NOMO-1 treated with dmso at 0.1 percent for 144 hours (cell line): Measurements from ENCODE around the gene LRGUK.
"Not testable (repeated sequence)": the region's sequence is repeated elsewhere in the genome, so short reads cannot be mapped to it uniquely, and the experiment has no call there.

ENCODE experiments used
- DNase-seq: peaks from one replicate; lab custom pipeline; 2025; ENCODE audit not compliant: unreplicated experiment; lab: John Stamatoyannopoulos, UW

Gene LRGUK

DNA sequence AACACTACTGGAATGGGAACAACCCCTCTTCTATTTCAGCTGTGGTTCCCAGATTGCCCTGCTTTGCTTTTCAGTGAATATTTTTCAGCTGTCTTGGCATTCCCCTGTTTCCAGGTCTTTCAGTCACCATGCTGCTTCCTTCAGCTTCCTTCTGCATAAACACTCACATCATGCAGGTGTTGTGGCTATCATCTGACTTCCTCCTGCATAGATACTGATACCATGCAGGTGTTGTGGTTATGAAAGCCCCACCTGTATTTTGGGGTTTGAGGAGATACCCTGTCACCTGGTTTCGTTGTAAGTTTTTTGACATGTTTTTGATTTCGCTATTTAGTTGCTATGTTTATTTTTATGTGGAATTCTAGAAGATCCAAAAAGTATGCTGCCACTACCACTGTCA lies 118.1 kb downstream of the LRGUK start:
- DNase-seq: no peak

DNA sequence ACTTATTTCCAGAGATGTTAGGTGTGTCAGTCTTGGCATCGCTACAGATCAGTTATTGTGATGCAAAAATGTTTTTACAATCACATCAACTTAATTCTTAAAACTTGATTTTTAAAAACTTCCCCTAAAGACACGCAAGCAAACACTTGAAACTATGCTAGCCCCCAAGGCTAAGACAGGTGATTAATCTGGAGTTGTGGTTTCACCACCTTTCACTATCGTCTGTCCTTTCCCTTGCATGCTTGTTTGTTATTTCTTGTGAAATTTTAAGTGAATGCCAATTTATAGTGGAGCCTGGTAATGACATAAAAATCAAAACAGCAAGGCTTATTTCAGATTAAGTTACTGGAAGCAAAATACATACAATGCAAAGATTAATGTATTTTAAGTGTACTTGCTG lies 119.2 kb downstream of the LRGUK start:
- DNase-seq: no peak

DNA sequence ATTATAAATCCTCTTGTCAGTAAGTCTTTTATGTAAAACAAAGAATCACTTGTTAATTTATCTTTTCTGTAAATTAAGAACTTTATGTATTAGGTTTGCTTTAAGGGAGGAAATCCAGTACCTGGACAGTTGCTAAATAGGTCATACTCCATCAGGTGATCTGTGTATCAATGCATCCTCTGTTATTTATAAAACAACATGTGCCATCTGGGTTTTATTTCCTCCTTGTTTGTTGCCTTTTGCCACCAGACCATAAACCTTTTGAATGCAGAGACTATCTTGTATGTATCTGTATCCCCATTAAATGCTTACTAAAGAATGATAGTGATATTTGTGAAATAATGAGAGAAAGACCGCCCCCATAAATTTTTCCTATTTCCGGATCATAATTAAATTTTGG lies 119.6 kb downstream of the LRGUK start:
- no peak for DNase-seq

DNA sequence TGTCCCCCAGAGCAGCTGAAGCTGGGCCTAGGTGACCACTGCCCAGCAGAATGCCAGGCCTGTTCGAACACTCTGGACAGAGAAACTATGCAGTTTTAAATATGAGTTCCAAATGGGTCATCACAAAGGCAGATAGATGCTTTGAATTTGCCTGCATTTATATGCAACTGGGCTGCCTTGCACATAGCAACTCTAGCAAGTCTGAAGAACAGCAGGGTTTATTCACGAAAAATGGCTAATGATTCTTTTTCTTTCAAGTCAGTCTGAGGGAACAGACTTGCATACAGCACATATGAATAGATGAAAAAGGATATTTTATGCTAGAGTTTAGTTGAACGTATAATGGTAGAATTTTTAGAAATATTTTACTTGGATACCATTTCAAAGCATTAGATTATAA lies 121.1 kb downstream of the LRGUK start:
- no peak for DNase-seq

DNA sequence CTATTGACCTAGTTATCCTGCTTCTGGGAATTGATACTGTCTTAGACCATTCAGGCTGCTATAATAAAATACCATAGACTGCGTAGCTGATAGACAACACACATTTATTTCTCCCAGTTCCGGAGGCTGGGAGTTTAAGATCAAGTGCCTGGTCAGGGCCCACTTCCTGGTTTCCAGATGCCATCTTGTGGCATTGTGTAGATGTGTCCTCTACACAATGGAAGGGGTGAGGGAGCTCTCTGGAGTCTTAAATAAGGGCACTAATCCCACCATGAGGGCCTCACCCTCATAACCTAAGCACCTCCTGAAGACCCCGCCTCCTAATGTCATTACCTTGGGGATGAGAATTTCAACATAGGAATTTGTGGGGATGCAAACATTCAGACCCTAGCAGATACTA lies 127.2 kb downstream of the LRGUK start:
- no peak for DNase-seq

DNA sequence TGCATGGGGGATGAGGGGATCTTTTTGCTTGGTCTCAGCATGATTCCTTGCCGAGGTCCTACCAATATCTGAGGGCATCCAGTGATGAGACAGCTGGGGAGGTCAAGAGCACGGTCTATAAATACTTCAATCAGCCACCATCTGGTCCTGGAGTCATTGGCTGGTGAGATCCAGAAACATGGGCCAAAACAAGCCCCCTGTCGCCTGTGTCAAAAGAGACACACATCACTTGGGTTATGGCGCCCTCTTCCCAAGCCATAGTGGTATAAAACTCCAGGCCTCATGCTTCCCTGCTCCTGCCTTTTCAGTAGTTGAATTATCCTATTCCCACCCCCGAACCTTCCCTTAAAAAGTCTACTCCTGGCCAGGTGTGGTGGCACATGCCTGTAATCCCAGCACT lies 128.7 kb downstream of the LRGUK start:
- DNase-seq: no peak

DNA sequence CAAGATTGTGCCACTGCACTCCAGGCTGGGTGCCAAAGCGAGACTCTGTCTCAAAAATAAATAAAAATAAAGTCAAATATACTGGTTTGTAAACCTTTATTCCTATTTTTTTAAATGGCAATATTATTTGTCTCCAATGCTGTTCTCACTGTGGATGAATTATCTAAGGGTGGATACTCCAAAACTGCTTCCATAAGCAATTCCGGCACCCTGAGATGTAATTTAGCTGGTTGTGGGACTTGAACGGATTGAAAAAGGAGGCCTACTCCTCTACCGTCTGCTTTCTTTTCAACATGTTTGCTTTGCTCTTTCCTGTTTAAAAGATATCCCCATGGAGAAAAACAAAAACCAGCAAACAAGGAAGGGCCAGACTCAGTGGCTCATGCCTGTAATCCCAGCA lies 135.2 kb downstream of the LRGUK start:
- DNase-seq: no peak

DNA sequence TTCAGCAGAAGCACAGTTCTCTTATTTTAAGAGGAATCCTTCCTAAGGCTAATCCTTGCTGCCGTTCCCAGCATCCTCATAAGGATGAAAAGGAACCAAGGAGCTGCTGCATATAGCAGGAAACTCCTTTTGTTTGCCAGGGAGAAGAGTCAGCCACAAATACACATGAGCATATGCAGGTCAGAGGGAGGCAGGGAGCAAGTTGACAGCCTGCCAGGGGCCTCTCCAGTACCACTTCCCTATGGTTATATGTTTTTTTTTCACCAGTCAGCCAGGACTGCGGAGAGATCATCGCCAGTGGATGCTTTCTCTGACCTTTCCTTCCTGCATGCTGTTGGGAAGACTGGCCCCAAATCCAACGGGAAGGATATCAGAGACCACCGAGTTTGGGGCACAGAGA lies 149.8 kb downstream of the LRGUK start:
- no peak for DNase-seq

DNA sequence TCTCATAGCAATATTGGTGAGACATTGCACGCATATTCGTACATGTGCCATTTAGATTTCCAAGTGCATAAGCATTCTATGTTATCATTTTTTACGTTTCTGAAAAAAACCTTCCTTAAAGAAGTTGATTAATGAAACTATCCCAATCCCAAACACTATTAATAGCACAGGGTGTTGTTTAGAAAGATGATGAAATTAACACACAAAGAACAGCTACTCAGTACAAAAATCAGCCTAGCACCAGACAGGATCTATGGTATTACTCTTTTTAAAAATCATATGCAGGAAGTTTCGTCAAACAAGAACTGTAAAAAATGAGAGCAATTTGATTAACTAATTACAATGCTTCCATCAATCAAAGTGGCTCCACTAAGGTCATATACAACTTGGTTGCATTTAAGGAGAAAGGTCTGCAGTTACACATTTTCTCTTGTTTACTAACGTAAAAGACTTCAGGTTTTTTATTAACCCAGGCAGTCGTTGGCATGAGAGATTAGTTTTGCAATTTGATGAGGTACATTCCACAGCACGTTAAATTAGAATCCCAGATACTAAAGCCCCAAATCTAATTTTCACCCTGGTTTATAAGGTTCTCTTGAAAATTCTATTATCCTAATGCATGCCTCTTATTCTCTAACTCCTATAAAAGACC lies 151.5 kb downstream of the LRGUK start:
- DNase-seq: no peak

DNA sequence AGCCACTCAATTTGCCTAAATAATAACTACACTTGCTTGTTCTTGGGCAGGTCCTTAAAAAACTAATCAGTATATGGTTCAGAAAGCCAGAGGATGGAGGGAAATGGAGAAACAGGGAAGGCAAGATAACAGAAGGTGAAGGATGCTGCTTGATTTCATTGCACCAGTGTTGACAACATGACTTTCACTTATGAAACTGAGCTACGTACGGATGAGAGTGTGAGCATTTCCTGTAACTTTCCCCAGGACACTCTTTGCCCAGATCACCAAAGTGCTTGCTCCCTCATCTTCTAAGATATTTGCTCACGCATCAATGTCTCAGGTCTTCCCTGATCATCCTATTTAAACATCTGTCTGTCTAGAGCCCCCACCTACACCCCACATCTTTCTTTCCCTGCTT lies 152.2 kb downstream of the LRGUK start:
- DNase-seq: no peak

DNA sequence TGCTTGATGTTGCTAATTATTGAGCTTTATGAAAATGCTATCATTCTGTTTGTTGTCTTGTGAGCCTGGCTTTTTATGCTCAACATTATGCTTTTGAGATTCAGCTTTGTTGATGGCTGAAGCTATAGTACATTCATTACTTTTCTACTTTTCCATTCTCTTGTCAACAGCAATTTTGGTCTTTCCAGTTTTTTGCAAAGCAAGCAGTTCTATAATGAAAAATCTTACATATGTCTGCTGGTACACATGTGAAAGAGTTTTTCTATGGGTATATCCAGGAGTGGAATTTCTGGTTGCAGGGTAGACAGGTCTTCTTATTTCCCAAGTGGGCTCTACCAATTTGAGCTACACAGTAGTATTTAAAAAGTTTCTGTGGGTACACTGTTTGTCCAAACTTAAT lies 152.8 kb downstream of the LRGUK start:
- no peak for DNase-seq

DNA sequence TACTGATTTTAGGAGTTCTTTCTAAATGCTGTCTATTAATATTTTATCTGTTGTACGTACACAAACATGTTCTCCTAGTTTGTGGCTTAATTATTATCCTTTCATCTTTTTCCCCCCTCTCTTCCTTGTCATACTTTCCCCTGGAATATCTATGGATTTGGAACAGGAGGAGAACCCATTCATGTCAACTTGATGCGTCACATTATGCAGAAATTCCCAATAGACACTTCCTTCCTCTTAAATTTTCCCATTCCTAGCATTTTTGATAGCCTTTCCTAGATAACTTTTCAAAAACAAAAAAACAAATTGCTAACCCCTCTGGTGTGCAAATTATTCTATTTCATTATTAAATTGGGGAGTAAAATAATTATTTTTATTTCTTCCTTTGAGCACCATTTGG lies 153.4 kb downstream of the LRGUK start:
- no peak for DNase-seq

DNA sequence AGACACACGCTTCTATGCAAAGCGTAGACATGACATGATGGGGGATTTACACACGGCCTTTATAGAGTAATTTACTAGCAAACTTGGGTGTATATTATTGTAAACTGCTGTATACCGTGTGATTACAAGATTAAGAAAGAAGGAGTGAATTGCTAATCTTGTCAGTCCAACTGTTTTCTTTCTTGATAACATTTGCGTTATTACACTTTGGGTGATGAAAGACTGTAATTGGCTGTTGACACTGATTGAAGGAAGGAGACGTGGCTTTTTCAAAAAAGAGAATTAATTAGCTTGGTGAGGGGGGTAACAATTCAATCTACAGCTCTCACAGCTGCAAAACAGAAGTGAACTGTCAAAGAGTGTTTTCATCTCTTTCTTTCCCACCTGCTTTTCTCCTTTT lies 156.9 kb downstream of the LRGUK start:
- DNase-seq: no peak

DNA sequence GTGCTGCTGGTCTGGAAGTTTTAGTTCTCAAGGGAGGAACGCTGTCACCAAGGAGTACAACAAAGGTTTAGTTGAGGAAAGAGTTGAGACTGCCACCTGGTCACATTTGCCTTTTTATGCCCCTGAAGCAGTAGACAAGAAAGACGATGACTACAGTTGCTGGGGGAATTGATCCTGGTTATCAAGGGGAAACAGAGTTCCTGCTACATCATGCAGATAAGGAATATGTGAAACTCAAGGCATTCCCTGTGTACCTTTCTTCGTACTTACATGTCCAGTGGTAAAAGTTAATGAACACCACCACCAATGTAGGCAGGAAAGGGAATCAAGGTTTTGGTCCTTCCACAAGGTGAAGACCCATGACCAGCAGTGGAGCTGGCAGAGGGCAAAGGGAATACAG lies 157.8 kb downstream of the LRGUK start:
- DNase-seq: no peak

DNA sequence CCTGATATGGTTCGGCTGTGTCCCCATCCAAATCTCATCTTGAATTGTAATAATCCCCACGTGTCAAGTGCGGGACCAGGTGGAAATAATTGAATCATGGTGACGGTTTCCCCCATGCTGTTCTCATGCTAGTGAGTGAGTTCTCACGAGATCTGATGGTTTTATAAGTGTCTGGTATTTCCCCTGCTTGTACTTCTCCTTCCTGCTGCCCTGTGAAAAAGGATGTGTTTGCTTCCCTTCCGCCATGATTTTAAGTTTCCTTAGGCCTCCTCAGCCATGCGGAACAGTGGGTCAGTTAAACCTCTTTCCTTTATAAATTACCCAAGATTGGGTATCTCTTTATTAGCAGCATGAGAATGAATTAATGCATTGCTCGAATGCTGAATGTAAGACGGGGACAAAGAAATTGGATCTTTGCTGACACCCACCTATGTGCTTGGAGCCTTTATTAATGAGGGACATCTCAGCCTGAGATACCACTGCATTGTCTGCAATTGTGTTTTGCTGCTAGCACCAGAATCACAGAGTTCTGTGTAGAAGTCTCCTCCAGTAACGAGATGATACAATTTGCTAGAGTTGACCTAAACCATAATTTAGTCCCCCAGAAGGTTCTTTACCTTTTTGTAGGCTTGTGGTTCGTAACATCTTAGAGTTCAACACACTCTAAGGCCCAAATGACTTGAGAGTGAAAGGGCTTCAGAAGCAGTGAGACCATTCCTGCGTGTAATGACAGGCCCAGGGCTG lies 160.9 kb downstream of the LRGUK start:
- no peak for DNase-seq

DNA sequence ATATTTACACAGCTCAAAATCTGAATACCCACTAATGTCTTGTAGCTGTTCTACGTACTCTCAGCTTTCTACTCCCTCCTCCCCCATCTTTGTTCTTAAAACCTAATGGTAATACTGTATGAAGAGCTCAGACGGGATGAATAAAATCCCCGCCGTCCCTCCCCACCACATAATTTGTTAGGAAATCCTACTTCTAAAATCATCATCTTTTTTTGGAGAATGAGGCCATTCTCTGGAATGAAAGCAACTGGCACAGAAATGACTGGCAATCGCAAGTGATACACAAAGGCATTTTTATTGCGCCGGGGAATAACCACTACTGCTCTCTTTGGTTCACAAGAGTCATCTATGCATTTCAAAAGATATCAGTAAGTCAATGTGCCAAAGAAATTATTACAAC lies 162.3 kb downstream of the LRGUK start:
- DNase-seq: no peak

DNA sequence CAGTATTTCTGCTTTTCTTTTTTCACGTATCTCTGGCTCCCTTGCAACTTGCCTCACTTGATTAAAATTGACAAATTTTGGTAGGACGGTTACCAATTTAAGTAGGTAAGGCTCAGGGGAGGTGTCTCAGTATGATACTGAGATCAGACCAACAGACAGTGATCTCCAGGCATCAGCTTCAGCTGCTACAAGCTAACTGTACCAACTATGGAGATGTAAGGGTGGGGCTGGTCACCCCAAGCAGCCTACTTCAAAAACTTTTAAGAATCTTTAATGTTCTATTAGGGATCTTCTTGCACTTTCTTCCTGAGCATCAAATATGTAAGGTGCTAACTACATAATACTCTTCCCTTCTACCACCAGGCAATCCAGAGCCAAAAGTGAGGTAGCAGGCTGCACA lies 162.7 kb downstream of the LRGUK start:
- DNase-seq: no peak

DNA sequence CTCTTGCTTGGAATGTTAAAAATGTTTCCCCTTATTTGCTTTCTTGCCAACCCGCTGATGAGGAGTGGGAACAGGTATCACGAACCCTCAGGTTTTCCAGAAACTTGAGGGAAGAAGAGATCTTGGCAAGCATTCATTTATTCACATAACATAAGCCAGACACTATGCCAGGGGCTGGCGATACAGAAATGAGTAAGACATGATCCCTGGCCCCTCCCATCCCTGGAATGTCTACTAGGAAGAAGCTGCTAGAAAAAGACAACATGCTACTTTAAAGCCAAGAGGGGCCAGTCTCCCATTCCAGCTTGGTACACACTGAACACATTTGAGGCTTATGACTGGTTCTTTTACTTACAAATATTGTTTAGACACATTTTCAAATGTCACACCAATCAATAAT lies 163.1 kb downstream of the LRGUK start:
- DNase-seq: no peak

DNA sequence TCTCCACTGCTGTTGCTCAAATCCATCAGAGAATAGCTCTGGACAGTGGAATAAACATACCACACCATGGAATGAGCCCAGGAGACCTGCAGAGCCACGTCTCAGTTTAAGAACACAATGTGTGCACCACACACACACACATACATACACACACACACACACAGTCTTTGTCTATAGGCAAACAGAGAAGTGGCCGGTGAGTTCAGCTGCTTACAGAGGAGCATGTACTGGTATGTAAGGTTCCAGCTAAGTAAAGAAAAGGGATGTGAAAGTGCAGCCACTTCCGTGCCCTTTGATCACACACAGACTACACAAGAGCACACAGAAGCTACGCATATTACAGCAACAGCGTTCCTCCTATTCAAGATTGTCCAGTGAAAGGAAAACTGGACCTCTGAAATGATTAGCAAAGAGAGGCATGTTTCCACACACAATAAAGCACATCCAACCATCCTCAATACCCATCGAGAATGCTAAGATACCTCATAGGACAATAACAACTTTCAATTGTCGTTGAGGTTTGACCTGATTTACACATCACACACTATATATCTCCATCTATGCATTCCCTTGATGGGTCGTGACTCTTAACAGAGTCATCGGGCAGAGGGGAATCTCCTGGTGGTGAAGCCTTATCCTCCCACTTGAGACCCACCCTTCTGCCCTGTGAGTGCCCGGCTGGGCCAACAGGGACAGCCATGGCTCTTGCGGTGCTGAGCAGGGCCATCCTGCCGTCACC lies 166.0 kb downstream of the LRGUK start:
- peak; percentile 58 for DNase-seq

DNA sequence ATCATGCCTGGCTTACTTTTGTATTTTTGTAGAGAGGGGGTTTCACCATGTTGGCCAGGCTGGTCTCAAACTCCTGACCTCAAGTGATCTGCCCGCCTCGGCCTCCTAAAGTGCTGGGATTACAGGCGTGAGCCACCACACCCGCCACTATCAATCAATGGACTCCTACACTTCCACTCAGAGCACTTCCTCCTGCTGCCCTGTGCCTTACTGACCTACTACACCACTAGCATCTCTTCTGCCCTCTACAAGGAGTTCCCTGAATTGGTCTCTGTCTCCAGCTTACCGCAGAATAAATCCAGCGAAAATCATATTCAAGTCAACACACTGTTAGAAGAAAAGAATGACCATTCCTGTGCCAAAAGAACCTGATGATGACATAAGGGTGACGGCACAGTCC lies 168.8 kb downstream of the LRGUK start:
- DNase-seq: not testable (repeated sequence)

DNA sequence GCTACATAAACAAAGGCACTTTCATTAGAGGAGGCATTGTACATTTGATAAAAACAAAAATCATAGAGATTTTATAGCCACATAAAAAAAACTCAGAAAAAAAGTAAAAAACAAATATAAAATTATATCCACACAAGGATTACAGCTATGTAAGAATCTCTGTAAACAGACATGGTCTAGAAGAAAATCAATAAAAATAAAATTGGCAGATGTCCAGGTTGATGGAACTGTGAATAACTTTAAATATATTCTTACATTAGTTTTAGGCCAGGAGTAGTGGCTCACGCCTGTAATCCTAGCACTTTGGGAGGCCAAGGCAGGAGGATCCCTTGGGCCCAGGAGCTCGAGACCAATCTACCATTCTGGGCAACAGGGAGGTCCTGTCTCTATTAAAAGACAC lies 170.3 kb downstream of the LRGUK start:
- no peak for DNase-seq

DNA sequence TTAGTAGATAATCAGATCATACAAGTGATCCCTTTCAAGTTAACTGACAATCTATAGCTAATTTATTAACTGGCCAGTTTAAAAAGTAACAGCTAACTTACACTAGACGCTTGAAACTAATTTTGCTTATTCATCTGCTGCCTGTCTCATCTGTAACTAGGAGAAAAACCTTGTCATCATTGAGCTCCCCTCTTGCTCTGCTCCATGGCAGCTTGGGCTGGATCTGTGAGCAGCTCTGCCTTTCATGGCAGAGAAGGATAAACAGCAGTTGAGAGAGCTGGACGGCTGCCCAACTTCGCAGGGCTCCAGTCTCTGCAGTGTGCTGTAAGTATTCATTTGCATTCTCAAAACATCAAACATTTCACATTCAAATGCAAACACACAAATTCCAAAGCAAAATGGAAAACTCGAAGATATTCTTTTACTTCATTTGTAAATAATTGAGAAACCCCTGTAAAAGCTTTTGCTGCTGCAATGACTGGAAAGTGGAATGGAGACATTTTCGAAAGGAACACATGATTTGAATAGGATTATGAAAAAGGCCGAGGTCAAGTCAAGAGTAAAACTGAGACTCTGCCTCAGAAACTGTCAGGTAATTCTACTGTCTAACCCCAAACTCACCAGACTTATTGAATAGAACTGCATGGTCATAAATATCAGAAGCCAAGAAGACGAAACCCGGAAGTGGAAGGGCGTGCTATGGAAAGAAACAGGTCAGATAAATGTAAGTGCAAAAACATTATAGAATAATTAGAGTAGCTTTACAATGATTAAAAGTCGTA lies 172.0 kb downstream of the LRGUK start:
- no peak for DNase-seq
